ENCODE results near the gene DENND4A. TPM values are rescaled to one million over a fixed set of nuclear protein-coding genes. Genes with fewer than 3 reads are reported as not detected.
A peak's percentile ranks its signal among the peaks of the same experiment; 100 is the strongest.

The DENND4A gene
- total RNA-seq, 1 experiment from 2014 or later, result 7.2 TPM

- no peak for DNase-seq (ENCODE audit: low spot score)
Observed at GRCh38 chr15:65666257-65666656, 125.8 kb downstream of the DENND4A start.

- DNase-seq (ENCODE audit: low spot score), result no peak
Observed at GRCh38 chr15:65663521-65663920, 128.6 kb downstream of the DENND4A start.

- DNase-seq (ENCODE audit: low spot score), result no peak
Observed at GRCh38 chr15:65660927-65661326, 131.2 kb downstream of the DENND4A start.

GRCh38 chr15:65659502-65660052, 132.5 kb downstream of the DENND4A start:
- no peak for DNase-seq (ENCODE audit: low spot score)

GRCh38 chr15:65655457-65655856, 136.6 kb downstream of the DENND4A start:
- no peak for DNase-seq (ENCODE audit: low spot score)

GRCh38 chr15:65655026-65655425, 137.1 kb downstream of the DENND4A start:
- DNase-seq (ENCODE audit: low spot score), result peak; percentile 30

- DNase-seq (ENCODE audit: low spot score), result no peak
Observed at GRCh38 chr15:65653801-65654521, 138.1 kb downstream of the DENND4A start.

- DNase-seq (ENCODE audit: low spot score), result no peak
Observed at GRCh38 chr15:65653341-65653740, 138.8 kb downstream of the DENND4A start.

GRCh38 chr15:65651831-65652749, 140.0 kb downstream of the DENND4A start:
- DNase-seq (ENCODE audit: low spot score), result no peak

GRCh38 chr15:65651042-65651322, 141.1 kb downstream of the DENND4A start:
- DNase-seq (ENCODE audit: low spot score), result no peak

- no peak for DNase-seq (ENCODE audit: low spot score)
Observed at GRCh38 chr15:65650312-65651041, 141.6 kb downstream of the DENND4A start.

- DNase-seq (ENCODE audit: low spot score), result no peak
Observed at GRCh38 chr15:65646486-65646885, 145.6 kb downstream of the DENND4A start.

- DNase-seq (ENCODE audit: low spot score), result no peak
Observed at GRCh38 chr15:65645392-65645791, 146.7 kb downstream of the DENND4A start.

GRCh38 chr15:65644282-65644681, 147.8 kb downstream of the DENND4A start:
- DNase-seq (ENCODE audit: low spot score), result no peak

GRCh38 chr15:65642594-65642993, 149.5 kb downstream of the DENND4A start:
- DNase-seq (ENCODE audit: low spot score), result no peak

- no peak for DNase-seq (ENCODE audit: low spot score)
Observed at GRCh38 chr15:65641768-65642475, 150.2 kb downstream of the DENND4A start.

- no peak for DNase-seq (ENCODE audit: low spot score)
Observed at GRCh38 chr15:65639509-65639908, 152.6 kb downstream of the DENND4A start.

GRCh38 chr15:65638681-65639089, 153.4 kb downstream of the DENND4A start:
- peak; percentile 83 for DNase-seq (ENCODE audit: low spot score)

GRCh38 chr15:65638109-65638508, 154.0 kb downstream of the DENND4A start:
- no peak for DNase-seq (ENCODE audit: low spot score)

GRCh38 chr15:65634356-65634755, 157.7 kb downstream of the DENND4A start:
- no peak for DNase-seq (ENCODE audit: low spot score)

GRCh38 chr15:65633752-65634151, 158.3 kb downstream of the DENND4A start:
- DNase-seq (ENCODE audit: low spot score), result no peak
